Kidney (tissue), 14 donors: ENCODE measurements around the gene CADPS2. TPM values are rescaled to one million over a fixed set of nuclear protein-coding genes. Genes with fewer than 3 reads are reported as not detected.
"Not testable (repeated sequence)": the region's sequence is repeated elsewhere in the genome, so short reads cannot be mapped to it uniquely, and the experiment has no call there.

Experiments used
- DNase-seq, 5 donors: peaks; one replicate each; pipeline ENCODE4 v3.0.0-alpha.2; 2013 to 2020
- FAIRE-seq: peaks from 2 replicates; lab custom pipeline; 2012; peaks lifted over from hg19 to GRCh38; lab: Jason Lieb, UNC
- H3K27ac ChIP-seq, 2 donors: one replicate each; pipeline ENCODE4 v1.7.0; 2013; ENCODE audit warnings: low read depth in 2 of 2, low read length in 2 of 2, inconsistent platforms in 1 of 2
- H3K27me3 ChIP-seq: one replicate; pipeline ENCODE4 v1.7.1; 2013; ENCODE audit warnings: low read length, inconsistent platforms; ENCODE audit not compliant: control insufficient read depth, insufficient read depth
- H3K36me3 ChIP-seq, 3 donors: one replicate each; pipeline versions ENCODE4 v1.7.0 to v1.7.1; 2013; ENCODE audit warnings: low read length in 3 of 3, control low read depth in 1 of 3, inconsistent platforms in 1 of 3; ENCODE audit not compliant: insufficient read depth in 3 of 3, control insufficient read depth in 2 of 3
- H3K4me1 ChIP-seq, 3 donors: one replicate each; pipeline versions ENCODE4 v1.7.0 to v1.7.1; 2013; ENCODE audit warnings: low read length in 3 of 3, inconsistent platforms in 1 of 3, low read depth in 1 of 3; ENCODE audit not compliant: control insufficient read depth in 2 of 3, insufficient read depth in 2 of 3
- H3K4me3 ChIP-seq, 3 donors: one replicate each; pipeline versions ENCODE4 v1.7.0 to v1.8.1; 2013; ENCODE audit warnings: low read length in 3 of 3, control low read depth in 1 of 3, inconsistent platforms in 1 of 3
- H3K9ac ChIP-seq, 3 donors: one replicate each; pipeline versions ENCODE4 v1.7.0 to v1.7.1; 2013; ENCODE audit warnings: low read length in 3 of 3, control low read depth in 1 of 3, inconsistent platforms in 1 of 3
- H3K9me3 ChIP-seq, 3 donors: one replicate each; pipeline versions ENCODE4 v1.7.0 to v1.7.1; 2013; ENCODE audit warnings: low read length in 3 of 3, control low read depth in 1 of 3, inconsistent platforms in 1 of 3; ENCODE audit not compliant: control insufficient read depth in 2 of 3, insufficient read depth in 1 of 3
- intact Hi-C: fragments of 100-400 bp; cut with DNase I; formaldehyde crosslinking; loops from one replicate; pipeline ENCODE4 v1.11.1; 2022
- polyA plus RNA-seq: library from polyadenylated mRNA; stranded (reverse); fragments of 350-450 nt; fragmentation: Illumina TruSeq; extraction: RNeasy Lipid Tissue Mini Kit (QIAGEN cat#74804); gene quantifications from one replicate; pipeline ENCODE4 v1.2.3, GENCODE V29; 2014; ENCODE audit warnings: low read depth, low replicate concordance; ENCODE audit not compliant: insufficient read depth
- total RNA-seq: library from RNA; stranded (reverse); fragmentation: NEBNext Ultra II Directional; extraction: Animal tissue kit (Norgen Biotek cat#: 25700); gene quantifications from one replicate; pipeline ENCODE4 v1.2.1, GENCODE V29; 2021
- TF ChIP-seq, protein P1 (sequence below): IDR thresholded peaks from 3 replicates; pipeline ENCODE4 v1.5.1; 2012; ENCODE audit warnings: mild to moderate bottlenecking, moderate library complexity, borderline replicate concordance; ENCODE audit not compliant: insufficient read depth; ENCODE audit errors: extremely low read depth
- donor health status: control.
- donor health status: control.
- donor health status: control.
- donor health status: control.
- donor health status: control.
- donor health status: DM: yes; HTN: yes; CAD: no.
- donor health status: Normal renal cell carcinoma (clear cell type).

Gene CADPS2
- total and polyA plus RNA-seq, 2 donors from 2014 or later, result 33.0 to 39.9 TPM

DNA sequence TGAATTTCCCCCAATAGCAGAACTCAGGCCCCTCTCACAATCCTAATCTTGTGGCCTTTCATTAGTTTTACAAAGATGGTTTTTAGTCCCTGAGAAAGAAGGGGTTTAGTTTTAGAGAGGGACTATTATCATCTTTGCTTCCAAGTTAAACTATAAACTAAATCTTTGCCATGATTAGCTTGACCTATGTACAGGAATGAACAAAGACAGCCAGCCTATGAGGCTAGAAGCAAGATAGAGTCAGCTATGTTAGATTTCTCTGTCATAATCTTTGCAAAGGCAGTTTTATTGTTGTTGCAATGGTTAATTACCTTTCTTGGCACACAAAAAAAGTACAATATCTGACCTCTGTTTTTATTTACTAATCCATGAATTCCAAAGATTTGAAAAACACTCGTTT, 206.4 kb downstream of the CADPS2 start:
- Histone ChIP-seq H3K4me3 (no peak overlapping the region), H3K27me3 (no peaks in the 10 kb centered on the region), H3K27ac (peak overlapping the region in 1 of 2 donors; percentile 41), H3K9ac (no peak overlapping the region), H3K4me1 (peaks cover 0 to 7% (median 0%) of the 10 kb centered on the region in 3 donors), H3K36me3 (no peaks in the 10 kb centered on the region), H3K9me3 (no peaks in the 10 kb centered on the region)
- DNase-seq (no peak), FAIRE-seq (no peak)
- TF ChIP-seq, protein P1, sequence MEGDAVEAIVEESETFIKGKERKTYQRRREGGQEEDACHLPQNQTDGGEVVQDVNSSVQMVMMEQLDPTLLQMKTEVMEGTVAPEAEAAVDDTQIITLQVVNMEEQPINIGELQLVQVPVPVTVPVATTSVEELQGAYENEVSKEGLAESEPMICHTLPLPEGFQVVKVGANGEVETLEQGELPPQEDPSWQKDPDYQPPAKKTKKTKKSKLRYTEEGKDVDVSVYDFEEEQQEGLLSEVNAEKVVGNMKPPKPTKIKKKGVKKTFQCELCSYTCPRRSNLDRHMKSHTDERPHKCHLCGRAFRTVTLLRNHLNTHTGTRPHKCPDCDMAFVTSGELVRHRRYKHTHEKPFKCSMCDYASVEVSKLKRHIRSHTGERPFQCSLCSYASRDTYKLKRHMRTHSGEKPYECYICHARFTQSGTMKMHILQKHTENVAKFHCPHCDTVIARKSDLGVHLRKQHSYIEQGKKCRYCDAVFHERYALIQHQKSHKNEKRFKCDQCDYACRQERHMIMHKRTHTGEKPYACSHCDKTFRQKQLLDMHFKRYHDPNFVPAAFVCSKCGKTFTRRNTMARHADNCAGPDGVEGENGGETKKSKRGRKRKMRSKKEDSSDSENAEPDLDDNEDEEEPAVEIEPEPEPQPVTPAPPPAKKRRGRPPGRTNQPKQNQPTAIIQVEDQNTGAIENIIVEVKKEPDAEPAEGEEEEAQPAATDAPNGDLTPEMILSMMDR, result no peak
- intact Hi-C loops, result no loop called here

DNA sequence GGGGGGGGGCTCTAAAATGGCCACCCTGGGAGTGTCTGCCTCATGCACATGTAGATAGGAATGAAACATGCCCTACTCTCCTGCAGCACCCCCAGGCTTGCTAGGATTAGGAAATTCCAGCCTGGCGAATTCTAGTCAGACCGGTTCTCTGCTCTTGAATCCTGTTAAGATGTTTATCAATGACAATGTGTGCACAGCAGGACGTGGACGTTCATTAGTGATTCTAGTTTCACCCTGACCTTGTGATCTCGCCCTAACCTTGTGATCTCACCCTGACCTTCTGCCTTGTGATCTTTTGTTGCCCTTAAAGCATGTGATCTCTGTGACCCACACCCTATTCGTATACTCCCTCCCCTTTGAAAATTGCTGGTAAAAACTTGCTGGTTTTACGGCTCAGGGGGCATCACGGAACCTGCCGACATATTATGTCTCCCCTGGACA, 207.0 kb downstream of the CADPS2 start:
- FAIRE-seq, H3K36me3 ChIP-seq, intact Hi-C loops, H3K9ac ChIP-seq, H3K27ac ChIP-seq, H3K4me1 ChIP-seq, H3K4me3 ChIP-seq, H3K9me3 ChIP-seq, H3K27me3 ChIP-seq: not testable (repeated sequence)
- peak in 4 of 5 donors; percentile 19 to 58 (median 46) for DNase-seq

DNA sequence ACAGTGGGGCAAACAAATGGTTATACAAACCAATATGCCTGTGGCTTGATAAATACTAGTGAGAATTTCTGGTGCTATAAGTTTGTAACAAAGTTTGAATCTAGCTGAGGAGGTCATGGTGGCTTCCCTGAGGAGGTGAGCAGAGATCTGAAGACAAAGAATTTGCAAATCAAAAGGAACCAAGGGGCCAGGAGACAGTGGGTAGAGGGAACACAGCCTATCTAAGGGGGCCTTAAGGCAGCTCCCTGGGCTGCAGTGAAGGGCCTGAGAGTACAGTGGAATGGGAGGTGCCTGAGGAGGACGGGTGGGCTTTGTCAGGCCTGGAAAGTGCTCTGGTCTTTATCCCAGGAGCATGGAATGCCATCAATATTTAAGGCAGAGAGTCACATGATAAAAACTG, 209.1 kb downstream of the CADPS2 start:
- Histone ChIP-seq H3K36me3 (no peaks in the 10 kb centered on the region), H3K4me1 (peaks cover 0 to 9% (median 0%) of the 10 kb centered on the region in 3 donors), H3K9me3 (no peaks in the 10 kb centered on the region), H3K4me3 (no peak overlapping the region), H3K27me3 (no peaks in the 10 kb centered on the region), H3K9ac (no peak overlapping the region), H3K27ac (no peak overlapping the region)
- FAIRE-seq (no peak), DNase-seq (no peak)
- intact Hi-C loops, result no loop called here
- TF ChIP-seq, protein P1, result no peak

DNA sequence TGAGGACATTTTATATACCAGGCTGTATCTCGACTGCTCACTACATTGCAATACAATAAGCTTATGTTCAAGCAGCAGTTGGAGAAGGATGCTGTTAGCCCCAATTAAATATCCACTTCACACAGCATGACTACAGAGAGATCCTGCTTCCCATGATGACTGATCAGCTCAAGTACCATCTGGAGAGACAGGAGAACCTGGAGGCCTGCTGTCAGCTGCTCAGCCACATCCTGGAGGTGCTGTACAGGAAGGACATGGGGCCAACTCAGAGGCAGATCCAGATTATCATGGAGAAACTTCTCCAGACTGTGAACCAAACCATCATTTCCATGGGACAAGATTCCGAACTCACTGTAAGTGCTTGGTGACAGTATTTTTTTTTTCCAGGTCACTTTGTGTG, 209.8 kb downstream of the CADPS2 start:
- Histone ChIP-seq H3K9ac (no peak overlapping the region), H3K4me3 (no peak overlapping the region), H3K36me3 (no peaks in the 10 kb centered on the region), H3K9me3 (no peaks in the 10 kb centered on the region), H3K27ac (no peak overlapping the region), H3K27me3 (no peaks in the 10 kb centered on the region), H3K4me1 (peaks cover 0 to 9% (median 0%) of the 10 kb centered on the region in 3 donors)
- FAIRE-seq (no peak), DNase-seq (no peak)
- TF ChIP-seq, protein P1, result no peak
- intact Hi-C loops, result no loop called here
